Liver (tissue), 9 donors: ENCODE results near the gene CEP68. TPM values are rescaled to one million over a fixed set of nuclear protein-coding genes. Genes with fewer than 3 reads are reported as not detected.

Source experiments
- DNase-seq: peaks from one replicate; pipeline ENCODE4 v3.0.0-alpha.2; 2017; ENCODE audit warnings: low spot score
- H3K27ac ChIP-seq, 2 donors: one replicate each; pipeline ENCODE4 v1.7.0; 2013; ENCODE audit warnings: inconsistent platforms in 2 of 2, low read length in 2 of 2, control low read depth in 1 of 2, low read depth in 1 of 2, mild to moderate bottlenecking in 1 of 2
- H3K27me3 ChIP-seq, 4 donors: one replicate each; pipeline versions ENCODE4 v1.6.1 to v1.7.0; 2013; ENCODE audit warnings: low read length in 3 of 4, inconsistent platforms in 1 of 4, mild to moderate bottlenecking in 1 of 4, moderate library complexity in 1 of 4; ENCODE audit not compliant: control insufficient read depth in 4 of 4, insufficient read depth in 4 of 4
- H3K36me3 ChIP-seq, 4 donors: one replicate each; pipeline versions ENCODE4 v1.6.1 to v1.7.0; 2013; ENCODE audit warnings: low read length in 3 of 4, mild to moderate bottlenecking in 3 of 4, low read depth in 1 of 4, moderate library complexity in 1 of 4; ENCODE audit not compliant: control insufficient read depth in 4 of 4, insufficient read depth in 3 of 4
- H3K4me1 ChIP-seq, 4 donors: one replicate each; pipeline versions ENCODE4 v1.6.1 to v1.7.0; 2013; ENCODE audit warnings: low read length in 3 of 4, mild to moderate bottlenecking in 3 of 4, moderate library complexity in 1 of 4; ENCODE audit not compliant: control insufficient read depth in 4 of 4, insufficient read depth in 4 of 4
- H3K4me3 ChIP-seq, 3 donors: one replicate each; pipeline versions ENCODE4 v1.6.1 to v1.7.0; 2013; ENCODE audit warnings: low read length in 3 of 3, control low read depth in 1 of 3, low read depth in 1 of 3, mild to moderate bottlenecking in 1 of 3
- H3K9ac ChIP-seq, 2 donors: one replicate each; pipeline ENCODE4 v1.7.0; 2013; ENCODE audit warnings: low read length in 2 of 2, mild to moderate bottlenecking in 2 of 2, moderate library complexity in 2 of 2, control low read depth in 1 of 2, low read depth in 1 of 2
- H3K9me3 ChIP-seq, 4 donors: one replicate each; pipeline versions ENCODE4 v1.6.1 to v1.7.0; 2013; ENCODE audit warnings: low read length in 3 of 4; ENCODE audit not compliant: control insufficient read depth in 4 of 4
- EGR1 ChIP-seq, 2 donors: IDR thresholded peaks; 2 replicates each; pipeline ENCODE4 v1.6.1; 2016 to 2018; ENCODE audit warnings: antibody characterized with exemption in 2 of 2, low read depth in 2 of 2
- FOXA1 ChIP-seq: IDR thresholded peaks from 2 replicates; pipeline ENCODE4 v1.6.1; 2016; ENCODE audit warnings: antibody characterized with exemption
- FOXA2 ChIP-seq: IDR thresholded peaks from 2 replicates; pipeline ENCODE4 v1.6.1; 2016; ENCODE audit warnings: antibody characterized with exemption
- GABPA ChIP-seq, 2 donors: IDR thresholded peaks in 1 of 2; conservative IDR thresholded peaks in 1 of 2; 2 replicates each; pipeline ENCODE4 v1.6.1; 2016; ENCODE audit warnings: antibody characterized with exemption in 2 of 2, mild to moderate bottlenecking in 1 of 2, moderate library complexity in 1 of 2
- HNF4G ChIP-seq: IDR thresholded peaks from 2 replicates; pipeline ENCODE4 v1.6.1; 2016; ENCODE audit warnings: antibody characterized with exemption
- JUND ChIP-seq, 2 donors: IDR thresholded peaks; 2 replicates each; pipeline ENCODE4 v1.6.1; 2016; ENCODE audit warnings: antibody characterized with exemption in 2 of 2
- NR2F2 ChIP-seq: IDR thresholded peaks from 2 replicates; pipeline ENCODE4 v1.6.1; 2016; ENCODE audit warnings: antibody characterized with exemption
- RAD21 ChIP-seq, 2 donors: IDR thresholded peaks; 2 replicates each; pipeline ENCODE4 v1.6.1; 2016; ENCODE audit warnings: antibody characterized with exemption in 2 of 2, mild to moderate bottlenecking in 2 of 2
- RXRA ChIP-seq, 2 donors: IDR thresholded peaks; 2 replicates each; pipeline ENCODE4 v1.6.1; 2017 to 2018; ENCODE audit warnings: antibody characterized with exemption in 2 of 2, mild to moderate bottlenecking in 1 of 2
- TAF1 ChIP-seq: conservative IDR thresholded peaks from 2 replicates; pipeline ENCODE4 v1.6.1; 2016; ENCODE audit warnings: antibody characterized with exemption, mild to moderate bottlenecking
- YY1 ChIP-seq: IDR thresholded peaks from 2 replicates; pipeline ENCODE4 v1.6.1; 2016; ENCODE audit warnings: antibody characterized with exemption, mild to moderate bottlenecking
- WGBS: extraction: QIAGEN DNeasy Blood & Tissue Kit; methylation state at CpG from one replicate; pipeline ENCODE4 v1.1.7; 2013; 5-methylcytosine and 5-hydroxymethylcytosine counted together
- polyA plus RNA-seq, 2 donors: library from polyadenylated mRNA; stranded (reverse) in 1 of 2; unstranded in 1 of 2; fragments of 200-250 nt in 1 of 2; fragments of >200 nt in 1 of 2; fragmentation: Nextera tagmentation in 1 of 2; extraction: Ambion mirVana in 1 of 2; gene quantifications; one replicate each; pipeline versions ENCODE4 v1.2.1 to v1.2.3, GENCODE V29; 2013 to 2015
- total RNA-seq, 2 donors: library from RNA; depleted of rRNA; stranded (reverse); fragments of >200 nt; gene quantifications; one replicate each; pipeline ENCODE4 v1.2.3, GENCODE V29; 2014
- TF ChIP-seq, protein P1 (sequence below): IDR thresholded peaks from 2 replicates; pipeline ENCODE4 v1.6.1; 2016; ENCODE audit warnings: antibody characterized with exemption
- TF ChIP-seq, protein P2 (sequence below): fragments of 150-350 bp; IDR thresholded peaks from 2 replicates; pipeline ENCODE4 v1.5.1; 2017; ENCODE audit warnings: improper control_type of control experiment, low read depth, low read length; ENCODE audit not compliant: missing input control
- TF ChIP-seq, protein P3 (sequence below): IDR thresholded peaks from 2 replicates; pipeline ENCODE4 v1.6.1; 2016; ENCODE audit warnings: antibody characterized with exemption
- TF ChIP-seq, protein P4 (sequence below): IDR thresholded peaks from 2 replicates; pipeline ENCODE4 v1.6.1; 2016; ENCODE audit warnings: antibody characterized with exemption, mild to moderate bottlenecking
- donor health status: healthy.
- donor health status: healthy.
- donor health status: healthy.
- donor health status: healthy.
- donor health status: healthy.

The CEP68 gene
- total and polyA plus RNA-seq, 4 donors: 2.1 to 5.8 (median 4.1) TPM

DNA sequence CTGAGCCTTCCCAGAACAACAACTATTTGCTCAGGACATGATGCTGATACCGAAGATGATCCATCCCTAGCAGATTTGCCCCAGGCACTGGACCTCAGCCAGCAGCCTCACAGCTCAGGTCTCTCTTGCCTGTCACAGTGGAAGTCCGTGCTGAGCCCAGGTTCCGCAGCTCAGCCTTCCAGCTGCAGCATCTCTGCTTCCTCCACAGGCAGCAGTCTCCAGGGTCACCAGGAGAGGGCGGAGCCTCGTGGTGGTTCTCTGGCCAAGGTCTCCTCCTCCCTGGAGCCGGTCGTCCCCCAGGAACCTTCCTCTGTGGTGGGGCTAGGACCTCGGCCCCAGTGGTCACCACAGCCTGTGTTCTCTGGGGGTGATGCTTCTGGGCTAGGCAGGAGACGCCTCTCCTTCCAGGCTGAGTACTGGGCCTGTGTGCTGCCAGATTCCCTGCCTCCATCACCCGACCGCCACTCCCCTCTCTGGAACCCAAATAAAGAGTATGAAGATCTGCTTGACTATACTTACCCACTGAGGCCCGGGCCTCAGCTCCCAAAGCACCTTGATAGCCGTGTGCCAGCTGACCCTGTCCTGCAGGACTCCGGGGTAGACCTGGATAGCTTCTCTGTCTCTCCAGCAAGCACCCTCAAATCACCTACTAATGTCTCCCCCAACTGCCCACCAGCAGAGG, 15.4 kb downstream of the CEP68 start:
- H3K27me3 ChIP-seq: no peaks in the 10 kb centered on the region
- no peak overlapping the region for H3K4me3 ChIP-seq
- no peak overlapping the region for H3K27ac ChIP-seq
- WGBS: 76% methylated on average over 14 of the region's 14 CpGs
- no peaks in the 10 kb centered on the region for H3K9me3 ChIP-seq
- H3K36me3 ChIP-seq: peaks cover 0 to 11% (median 6%) of the 10 kb centered on the region in 4 donors
- H3K4me1 ChIP-seq: peaks cover 2 to 13% (median 11%) of the 10 kb centered on the region in 4 donors
- no peak overlapping the region for H3K9ac ChIP-seq
- TF ChIP-seq, protein P1, sequence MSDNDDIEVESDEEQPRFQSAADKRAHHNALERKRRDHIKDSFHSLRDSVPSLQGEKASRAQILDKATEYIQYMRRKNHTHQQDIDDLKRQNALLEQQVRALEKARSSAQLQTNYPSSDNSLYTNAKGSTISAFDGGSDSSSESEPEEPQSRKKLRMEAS: no peak
- TF ChIP-seq TAF1: no peak
- TF ChIP-seq, protein P2, sequence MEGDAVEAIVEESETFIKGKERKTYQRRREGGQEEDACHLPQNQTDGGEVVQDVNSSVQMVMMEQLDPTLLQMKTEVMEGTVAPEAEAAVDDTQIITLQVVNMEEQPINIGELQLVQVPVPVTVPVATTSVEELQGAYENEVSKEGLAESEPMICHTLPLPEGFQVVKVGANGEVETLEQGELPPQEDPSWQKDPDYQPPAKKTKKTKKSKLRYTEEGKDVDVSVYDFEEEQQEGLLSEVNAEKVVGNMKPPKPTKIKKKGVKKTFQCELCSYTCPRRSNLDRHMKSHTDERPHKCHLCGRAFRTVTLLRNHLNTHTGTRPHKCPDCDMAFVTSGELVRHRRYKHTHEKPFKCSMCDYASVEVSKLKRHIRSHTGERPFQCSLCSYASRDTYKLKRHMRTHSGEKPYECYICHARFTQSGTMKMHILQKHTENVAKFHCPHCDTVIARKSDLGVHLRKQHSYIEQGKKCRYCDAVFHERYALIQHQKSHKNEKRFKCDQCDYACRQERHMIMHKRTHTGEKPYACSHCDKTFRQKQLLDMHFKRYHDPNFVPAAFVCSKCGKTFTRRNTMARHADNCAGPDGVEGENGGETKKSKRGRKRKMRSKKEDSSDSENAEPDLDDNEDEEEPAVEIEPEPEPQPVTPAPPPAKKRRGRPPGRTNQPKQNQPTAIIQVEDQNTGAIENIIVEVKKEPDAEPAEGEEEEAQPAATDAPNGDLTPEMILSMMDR: peak; percentile 26
- TF ChIP-seq, protein P3, sequence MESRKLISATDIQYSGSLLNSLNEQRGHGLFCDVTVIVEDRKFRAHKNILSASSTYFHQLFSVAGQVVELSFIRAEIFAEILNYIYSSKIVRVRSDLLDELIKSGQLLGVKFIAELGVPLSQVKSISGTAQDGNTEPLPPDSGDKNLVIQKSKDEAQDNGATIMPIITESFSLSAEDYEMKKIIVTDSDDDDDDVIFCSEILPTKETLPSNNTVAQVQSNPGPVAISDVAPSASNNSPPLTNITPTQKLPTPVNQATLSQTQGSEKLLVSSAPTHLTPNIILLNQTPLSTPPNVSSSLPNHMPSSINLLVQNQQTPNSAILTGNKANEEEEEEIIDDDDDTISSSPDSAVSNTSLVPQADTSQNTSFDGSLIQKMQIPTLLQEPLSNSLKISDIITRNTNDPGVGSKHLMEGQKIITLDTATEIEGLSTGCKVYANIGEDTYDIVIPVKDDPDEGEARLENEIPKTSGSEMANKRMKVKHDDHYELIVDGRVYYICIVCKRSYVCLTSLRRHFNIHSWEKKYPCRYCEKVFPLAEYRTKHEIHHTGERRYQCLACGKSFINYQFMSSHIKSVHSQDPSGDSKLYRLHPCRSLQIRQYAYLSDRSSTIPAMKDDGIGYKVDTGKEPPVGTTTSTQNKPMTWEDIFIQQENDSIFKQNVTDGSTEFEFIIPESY: no peak
- TF ChIP-seq, protein P4, sequence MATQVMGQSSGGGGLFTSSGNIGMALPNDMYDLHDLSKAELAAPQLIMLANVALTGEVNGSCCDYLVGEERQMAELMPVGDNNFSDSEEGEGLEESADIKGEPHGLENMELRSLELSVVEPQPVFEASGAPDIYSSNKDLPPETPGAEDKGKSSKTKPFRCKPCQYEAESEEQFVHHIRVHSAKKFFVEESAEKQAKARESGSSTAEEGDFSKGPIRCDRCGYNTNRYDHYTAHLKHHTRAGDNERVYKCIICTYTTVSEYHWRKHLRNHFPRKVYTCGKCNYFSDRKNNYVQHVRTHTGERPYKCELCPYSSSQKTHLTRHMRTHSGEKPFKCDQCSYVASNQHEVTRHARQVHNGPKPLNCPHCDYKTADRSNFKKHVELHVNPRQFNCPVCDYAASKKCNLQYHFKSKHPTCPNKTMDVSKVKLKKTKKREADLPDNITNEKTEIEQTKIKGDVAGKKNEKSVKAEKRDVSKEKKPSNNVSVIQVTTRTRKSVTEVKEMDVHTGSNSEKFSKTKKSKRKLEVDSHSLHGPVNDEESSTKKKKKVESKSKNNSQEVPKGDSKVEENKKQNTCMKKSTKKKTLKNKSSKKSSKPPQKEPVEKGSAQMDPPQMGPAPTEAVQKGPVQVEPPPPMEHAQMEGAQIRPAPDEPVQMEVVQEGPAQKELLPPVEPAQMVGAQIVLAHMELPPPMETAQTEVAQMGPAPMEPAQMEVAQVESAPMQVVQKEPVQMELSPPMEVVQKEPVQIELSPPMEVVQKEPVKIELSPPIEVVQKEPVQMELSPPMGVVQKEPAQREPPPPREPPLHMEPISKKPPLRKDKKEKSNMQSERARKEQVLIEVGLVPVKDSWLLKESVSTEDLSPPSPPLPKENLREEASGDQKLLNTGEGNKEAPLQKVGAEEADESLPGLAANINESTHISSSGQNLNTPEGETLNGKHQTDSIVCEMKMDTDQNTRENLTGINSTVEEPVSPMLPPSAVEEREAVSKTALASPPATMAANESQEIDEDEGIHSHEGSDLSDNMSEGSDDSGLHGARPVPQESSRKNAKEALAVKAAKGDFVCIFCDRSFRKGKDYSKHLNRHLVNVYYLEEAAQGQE: no peak
- no peak for TF ChIP-seq YY1
- peak in 1 of 2 donors; percentile 41 for TF ChIP-seq RAD21 (IDR thresholded peaks at IDR 0.05)
- no peak for TF ChIP-seq RXRA (IDR thresholded peaks at IDR 0.05)
- no peak for TF ChIP-seq FOXA2
- no peak for TF ChIP-seq FOXA1
- no peak for TF ChIP-seq EGR1 (IDR thresholded peaks at IDR 0.05; ENCODE audit: low read depth in 2 of 2)
- TF ChIP-seq HNF4G: no peak
- no peak for TF ChIP-seq NR2F2
- TF ChIP-seq GABPA (IDR thresholded peaks at IDR 0.05 in 1 of 2, conservative IDR thresholded peaks at IDR 0.05 in 1 of 2): no peak
- no peak for TF ChIP-seq JUND (IDR thresholded peaks at IDR 0.05)
- no peak for DNase-seq
